HG02885 (cell line): ENCODE results near the gene CILP.
"Not testable (repeated sequence)": the region's sequence is repeated elsewhere in the genome, so short reads cannot be mapped to it uniquely, and the experiment has no call there.

ENCODE experiments used
- ATAC-seq: cut with Tn5 transposase; IDR thresholded peaks from one replicate; pipeline ENCODE4 v1.9.1; 2021; ENCODE audit warnings: mild to moderate bottlenecking; ENCODE audit not compliant: unreplicated experiment, poor library complexity

CILP gene

DNA sequence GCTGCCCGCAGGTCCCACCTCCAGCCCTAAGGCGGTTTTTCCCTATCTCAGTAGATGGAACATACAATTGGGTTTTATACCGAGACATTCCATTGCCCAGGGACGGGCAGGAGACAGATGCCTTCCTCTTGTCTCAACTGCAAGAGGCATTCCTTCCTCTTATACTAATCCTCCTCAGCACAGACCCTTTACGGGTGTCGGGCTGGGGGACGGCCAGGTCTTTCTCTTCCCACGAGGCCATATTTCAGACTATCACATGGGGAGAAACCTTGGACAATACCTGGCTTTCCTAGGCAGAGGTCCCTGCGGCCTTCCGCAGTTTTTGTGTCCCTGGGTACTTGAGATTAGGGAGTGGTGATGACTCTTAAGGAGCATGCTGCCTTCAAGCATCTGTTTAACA, 15.6 kb upstream of the CILP start:
- ATAC-seq: not testable (repeated sequence)

DNA sequence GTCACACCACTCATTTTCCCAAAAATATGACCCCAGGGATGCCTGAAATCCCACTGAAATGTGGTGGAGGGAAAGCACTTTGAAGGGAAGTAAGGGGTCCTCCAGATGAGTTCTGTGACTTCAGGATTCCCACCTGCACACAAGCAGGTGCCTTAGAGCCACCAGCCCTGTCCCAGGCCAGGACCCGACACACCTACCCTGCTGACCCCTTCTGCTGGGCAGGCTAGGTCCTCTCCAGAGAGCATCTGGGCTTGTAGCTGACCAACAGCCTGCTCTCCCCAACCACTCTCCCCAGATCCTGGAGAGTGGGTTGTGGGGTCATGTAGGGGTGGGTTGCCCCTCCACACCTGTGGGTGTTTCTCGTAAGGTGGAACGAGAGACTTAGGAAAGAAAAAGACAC, 14.9 kb upstream of the CILP start:
- no peak for ATAC-seq

DNA sequence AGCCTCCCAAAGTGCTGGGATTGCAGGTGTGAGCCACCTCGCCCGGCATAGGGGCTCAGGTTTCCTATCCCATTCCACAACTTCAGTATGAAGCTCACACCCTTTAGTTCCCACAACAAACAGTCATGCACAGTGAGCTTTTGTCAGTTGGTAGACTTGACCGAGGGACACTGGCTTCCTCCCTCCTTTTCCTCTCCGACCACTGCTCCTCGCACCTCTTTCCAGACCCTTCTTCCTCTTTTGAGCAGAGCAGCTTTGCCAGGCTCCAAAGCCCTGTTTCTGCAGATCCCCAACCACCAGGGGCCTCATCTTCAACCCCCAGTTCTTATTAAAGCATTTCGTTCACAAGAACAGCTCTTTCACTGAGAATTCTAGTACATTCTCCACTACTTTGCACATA, 12.7 kb upstream of the CILP start:
- no peak for ATAC-seq

DNA sequence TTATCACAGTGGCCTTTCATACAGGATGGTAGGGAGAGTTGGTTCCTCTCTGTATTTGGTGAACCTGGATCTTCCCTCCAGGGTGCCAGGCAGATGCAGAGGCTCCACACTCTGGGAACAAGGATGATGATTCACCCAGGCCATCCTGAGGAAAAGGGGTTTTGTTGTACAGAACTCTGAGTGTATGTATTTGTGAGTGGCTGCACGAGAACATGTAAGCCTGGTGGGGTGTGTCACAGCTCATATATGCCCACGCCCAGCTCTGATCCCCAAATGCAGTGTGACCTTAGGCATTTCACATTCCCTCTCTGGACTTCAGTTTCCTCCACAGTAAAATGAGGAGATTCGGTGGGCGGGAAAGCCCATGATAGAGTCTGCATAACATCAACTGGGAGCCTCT, 11.6 kb upstream of the CILP start:
- ATAC-seq: no peak

DNA sequence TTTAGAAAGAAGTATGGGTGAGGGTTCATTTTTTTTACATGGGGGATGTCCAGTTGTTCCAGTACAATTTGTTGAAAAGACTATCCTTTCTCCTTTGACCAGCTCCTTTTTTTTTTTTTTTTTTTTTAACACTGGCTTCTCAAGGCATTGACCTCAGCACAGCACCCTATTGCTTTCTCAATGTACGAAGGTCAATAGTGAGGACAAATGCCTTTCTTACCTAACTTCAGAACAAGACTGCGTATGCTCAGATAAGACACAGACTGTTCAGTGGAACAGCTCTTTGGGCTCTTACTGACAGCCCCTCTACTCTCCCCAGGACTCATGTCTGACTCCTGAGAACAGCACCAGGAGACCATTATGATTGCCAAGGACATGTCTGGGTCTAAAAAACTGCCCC, 10.4 kb upstream of the CILP start:
- no peak for ATAC-seq

DNA sequence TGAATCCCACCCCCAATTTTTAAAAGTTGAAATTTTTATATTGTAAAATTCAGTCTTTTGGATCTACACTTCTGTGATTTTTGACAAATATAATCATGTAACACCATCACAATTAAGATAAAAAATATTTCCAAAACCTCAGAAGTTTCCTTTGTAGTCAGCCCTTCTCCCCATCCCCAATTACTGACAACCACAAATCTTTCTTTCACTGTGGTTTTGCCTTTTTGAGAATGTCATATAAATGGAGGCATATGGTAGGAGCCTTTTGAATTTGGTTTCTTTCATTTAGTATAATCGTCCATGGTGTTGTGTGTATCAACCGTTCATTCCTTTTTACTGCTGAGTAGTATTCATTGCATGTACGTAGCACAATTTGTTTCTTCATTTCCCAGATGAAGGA, 7.9 kb upstream of the CILP start:
- no peak for ATAC-seq

DNA sequence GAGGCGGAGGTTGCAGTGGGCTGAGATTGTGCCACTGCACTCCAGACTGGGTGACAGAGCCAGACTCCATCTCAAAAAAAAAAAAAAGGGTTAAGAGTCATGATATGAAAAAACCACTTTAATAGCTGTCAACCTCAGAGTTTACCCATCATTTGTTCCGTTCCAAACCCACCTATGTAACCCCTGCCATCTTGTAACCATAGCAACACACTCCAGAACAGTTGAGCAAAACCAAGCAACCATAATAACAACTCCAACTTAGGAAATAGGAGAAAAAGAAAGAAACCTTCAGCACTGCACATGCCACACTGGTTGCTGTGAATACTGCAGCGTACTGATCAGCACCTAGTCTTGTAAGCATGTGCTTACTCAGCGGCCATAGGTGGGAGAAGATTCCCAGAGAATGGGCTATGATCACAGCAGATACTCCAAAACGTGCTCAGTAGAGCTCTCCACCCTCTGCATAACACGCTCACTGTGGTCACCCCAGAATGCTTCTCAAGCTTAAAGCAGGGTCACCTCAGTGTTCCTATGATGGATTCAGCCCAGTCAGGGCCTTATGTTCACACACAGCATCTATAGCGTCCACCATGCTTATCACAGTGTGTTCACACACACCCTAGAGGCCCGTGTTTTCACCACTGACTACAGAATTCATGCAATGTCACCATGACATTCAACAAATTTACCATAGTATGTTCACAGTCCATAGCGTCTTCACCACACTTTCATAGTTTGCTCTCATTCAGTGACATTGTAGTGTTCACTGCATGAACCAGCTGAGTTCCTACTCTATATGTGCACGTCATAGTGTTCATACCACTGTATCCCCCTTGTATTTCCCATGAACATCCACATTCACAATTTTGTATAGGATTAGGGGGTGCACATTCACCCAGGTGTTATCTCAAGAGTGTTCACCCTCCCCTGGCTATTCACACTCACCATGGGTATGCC, 6.5 kb upstream of the CILP start:
- no peak for ATAC-seq

DNA sequence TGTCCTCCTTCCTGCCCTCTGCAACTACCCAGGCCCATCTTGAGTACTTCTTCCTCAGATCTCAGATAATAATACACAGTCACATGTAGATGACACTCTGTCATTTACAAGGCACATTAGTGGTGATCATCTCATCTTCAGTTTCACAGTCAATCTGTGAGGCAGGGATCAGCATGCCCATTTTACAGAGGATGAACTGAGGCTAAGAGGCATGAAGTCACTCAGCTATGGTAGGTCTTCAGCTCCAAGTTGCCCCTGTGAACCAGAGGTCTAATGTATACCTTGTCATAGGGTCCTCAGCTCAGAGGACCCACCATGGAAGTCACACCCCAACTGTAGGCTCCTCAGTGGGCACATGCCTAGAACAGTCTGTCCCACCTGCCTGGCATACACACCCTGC, 4.2 kb upstream of the CILP start:
- no peak for ATAC-seq

DNA sequence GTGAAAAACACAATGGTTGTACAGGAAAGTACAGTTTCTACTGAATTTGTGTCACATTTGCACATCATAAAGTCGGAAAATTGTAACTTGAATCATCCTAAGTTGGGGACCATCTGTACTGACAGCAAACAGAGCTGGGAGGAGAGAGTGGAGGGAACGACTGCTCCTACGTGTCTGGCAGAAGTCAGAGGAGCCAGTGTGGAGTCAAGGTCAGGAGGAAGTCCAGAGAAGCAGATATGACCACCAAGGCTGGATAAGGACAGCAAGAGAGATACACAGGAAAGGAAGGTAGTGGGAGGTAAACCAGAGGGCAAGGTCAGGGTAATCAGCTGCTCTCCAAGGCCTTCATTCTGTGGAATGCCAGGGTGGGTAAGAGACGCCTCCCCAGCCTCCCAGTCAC, 2.7 kb upstream of the CILP start:
- ATAC-seq: no peak

DNA sequence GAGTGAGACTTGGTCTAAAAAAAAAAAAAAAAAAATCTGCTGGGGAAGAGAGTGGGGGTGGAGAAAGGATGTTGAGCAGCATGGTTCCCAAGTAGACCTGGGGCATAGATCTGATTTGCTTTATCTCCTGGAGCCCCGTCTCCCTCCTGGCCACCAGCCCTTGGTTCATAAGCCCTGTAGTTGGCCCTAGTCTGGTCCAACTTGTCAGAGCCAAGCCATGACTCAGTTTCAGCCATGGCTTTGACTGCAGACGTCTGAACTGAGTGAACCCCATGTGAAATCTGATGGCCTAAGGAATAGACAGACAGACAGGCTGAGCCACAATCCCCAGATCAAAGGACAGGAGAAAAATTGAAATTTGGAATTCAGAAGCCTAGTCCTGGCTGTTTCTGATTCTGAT, 2.0 kb upstream of the CILP start:
- no peak for ATAC-seq

DNA sequence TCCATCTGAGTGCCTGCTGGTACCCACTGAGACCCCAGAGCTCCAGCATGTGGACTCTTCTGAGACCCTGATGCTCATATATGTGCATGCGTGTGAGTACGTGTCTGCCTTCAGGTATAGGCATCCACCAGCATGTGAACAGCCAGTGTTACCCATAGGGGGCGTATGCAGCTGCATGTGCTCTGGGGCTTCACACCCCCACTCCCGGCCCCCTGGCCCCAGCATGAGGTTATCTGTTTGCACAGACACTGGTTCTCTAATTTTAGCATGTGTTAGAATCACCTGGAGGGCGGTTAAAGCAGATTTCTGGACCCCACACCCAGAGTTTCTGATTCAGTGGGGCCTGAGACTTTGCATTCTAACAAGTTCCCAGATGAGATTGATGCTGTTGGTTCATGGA, 824 bp upstream of the CILP start:
- ATAC-seq: no peak

DNA sequence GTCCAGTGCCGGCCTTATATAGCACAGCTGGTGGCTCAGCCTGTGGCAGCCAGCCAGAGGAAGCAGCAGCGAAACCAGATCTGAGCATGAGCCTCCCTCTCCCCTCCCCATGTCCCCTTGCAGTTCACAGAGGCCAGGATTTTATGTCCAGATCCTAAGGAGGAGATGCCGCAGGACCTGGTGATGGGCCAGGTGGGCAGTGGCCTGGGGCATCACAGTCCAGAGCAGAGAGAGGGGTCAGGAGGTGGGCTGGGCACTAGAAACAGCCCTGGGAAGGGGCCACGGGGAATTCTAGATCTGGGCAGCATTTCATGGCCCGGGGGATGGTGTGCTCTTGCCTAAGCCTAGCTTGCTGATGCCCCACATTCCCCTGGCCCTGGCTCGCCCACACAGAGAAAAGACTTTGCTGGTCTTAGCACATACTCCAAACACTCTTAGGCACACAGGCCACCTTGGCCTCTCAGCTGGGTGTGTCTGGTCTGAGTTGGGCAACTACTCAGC, 259 bp upstream of the CILP start:
- no peak for ATAC-seq

DNA sequence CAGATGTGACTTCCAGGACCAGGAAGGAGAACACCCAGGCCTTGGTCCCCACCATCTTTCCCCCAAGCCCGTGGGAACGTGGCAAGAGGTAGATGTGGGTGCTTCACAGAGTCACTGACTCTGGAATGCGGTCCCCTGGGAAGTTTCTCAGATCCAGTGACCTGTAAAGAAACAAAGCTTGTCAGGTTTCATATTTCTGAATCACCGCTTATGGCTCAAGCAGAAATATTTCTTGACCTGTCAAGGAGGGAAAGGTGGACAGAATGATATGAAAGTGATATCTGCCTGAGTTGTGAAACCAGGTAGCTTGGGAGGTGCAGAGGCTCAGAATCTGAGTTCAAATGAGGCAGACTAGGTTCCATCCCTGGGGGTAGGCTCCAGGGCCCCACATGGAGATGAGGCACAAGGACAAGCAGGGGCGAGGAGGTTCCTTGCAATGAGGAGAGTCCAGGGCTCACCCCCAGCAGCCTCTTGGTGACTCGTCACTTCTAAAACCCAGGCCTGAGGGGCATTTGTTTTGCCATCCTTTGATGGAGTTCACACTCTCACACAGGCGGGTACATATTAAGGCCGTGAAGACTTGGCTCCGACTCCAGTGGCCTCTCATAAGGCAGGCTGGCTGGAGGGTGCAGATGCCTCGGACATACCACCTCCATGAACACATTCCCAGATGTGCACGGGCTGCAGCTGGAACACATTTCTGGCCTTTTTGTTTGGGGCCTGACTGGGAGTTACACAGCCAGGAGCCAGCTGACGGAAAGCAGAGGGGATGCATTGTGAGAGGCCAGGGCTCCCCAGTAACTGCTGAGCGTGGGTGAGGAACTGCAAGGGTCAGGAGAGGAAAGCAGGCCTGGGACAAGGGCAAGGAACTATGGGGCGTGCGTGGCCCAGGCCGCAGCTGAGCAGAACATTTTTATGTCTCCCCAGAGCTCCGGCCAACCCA, 1.3 kb downstream of the CILP start:
- ATAC-seq: no peak

DNA sequence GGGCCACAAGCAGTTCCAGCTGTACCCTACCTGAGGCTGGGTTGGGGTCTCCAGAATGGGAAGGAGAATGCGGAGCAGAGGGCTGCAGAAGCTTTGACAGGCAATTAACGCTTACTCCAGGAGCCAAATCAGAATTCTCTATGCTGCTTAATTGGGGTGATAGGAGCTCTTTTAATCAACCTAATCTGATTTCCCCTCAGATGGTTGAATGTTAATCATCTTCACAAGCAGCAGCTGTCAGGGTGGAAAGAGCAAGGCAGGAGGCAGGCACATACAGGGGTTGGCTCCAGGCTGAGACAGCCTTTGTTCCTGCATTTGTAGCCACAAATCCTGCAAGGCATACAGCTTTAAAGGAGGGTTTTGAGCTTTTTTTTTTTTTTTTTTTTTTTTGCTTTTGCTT, 2.6 kb downstream of the CILP start:
- ATAC-seq: no peak

DNA sequence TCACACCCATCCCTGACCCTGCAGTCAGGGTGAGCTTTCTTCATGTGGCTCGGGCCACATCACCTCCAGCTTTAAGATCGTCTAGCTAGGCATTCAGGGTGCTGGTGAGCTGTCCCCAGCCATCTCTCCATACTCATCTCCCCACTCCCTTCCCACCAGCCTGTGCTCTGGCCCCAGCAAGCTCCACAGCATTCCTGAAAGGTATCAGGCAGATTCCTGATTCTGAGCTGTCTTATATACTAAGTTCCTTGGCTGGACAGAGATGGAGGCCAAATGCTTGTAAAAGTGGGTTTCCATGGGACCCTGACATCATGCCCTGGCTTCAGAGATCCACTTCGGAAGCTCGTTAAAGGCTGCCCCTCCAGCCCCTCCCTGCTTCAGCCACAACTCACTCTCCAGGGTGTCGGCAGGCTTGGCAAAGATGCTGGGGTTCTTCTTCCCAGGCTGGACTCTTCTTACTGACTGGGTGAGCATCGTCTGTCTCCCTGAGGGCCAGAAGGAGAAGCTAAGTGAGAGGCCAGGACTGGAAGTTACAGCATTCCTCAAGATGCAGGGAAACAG, 3.9 kb downstream of the CILP start:
- ATAC-seq: no peak

DNA sequence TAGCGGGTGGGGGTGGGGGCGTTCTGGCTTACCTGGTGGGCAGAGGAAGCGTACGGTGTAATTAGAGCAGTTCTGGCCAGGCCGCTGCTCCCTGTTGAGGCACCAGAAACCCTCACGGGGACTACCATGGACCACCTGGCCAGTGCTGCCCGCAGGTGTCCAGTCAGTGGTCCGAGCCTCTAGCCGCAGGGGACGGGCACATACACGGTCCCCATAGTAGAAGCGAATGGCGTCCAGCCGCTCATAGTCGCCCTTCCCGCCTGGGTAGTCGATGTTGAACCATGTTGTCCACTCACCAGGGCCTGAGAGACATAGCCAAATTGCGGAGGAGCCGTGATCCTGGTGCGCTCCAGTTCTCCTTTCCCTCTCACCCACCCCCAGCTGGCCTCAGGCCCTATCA, 4.5 kb downstream of the CILP start:
- no peak for ATAC-seq

DNA sequence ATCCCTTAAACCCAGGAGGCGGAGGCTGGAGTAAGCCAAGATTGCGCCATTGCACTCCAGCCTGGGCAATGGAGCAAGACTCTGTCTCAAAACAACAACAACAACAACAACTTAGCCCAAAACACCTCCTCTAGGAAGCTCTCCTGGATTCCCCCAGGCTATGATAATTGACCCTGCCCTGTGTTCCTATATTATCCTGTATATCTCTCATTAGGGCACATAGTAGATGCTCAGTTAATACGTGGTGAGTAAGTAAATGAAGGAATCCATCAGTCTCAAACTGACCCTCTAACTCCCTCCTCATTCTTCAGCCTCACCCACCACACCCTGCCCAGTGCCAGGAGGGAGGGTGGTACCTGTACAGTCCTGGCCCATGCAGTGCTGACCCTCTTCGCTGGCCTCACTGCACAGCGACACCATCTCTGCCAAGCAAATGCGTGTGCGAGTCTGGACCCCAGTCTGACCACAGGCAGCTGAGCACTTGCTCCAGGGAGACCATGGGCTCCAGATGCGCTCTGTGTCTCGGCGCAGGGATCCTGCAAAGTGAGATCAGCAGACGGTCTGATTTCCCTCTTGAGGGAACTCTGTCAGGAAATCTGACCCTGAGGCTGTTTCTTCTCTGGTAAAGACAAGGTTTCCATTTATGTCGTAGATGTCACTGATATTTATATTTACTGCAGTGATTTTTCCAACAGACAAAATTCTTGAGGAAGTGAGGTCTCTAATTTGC, 6.2 kb downstream of the CILP start:
- ATAC-seq: no peak

DNA sequence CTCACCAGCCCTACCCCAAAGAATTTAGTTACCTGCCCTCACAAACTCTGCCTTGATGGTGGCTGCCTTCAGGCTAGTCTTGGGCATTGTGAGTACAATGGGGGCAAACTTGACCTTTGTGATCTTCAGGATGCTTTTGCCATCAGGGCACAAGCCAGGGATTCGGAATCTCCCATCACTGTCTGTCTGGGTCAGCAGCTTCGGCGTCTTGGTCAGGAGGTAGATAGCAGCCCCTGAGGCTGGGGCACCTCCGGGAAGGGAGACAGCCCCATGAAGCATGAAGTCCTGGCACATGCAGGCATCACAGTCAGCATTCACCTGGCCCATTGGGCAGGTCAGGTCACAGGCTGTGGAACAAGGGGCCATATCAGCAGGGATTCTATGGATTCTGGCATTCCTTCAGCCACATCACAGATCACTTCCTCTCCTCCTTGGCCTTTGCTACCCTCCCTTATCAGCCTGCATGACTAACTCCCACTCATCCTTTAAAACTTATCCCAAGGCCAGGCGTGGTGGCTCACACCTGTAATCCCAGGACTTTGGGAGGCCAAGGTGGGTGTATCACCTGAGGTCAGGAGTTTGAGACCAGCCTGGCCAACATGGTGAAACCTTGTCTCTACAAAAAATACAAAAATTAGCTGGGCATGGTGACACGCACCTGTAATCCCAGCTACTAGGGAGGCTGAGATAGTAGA, 6.9 kb downstream of the CILP start:
- ATAC-seq: no peak

DNA sequence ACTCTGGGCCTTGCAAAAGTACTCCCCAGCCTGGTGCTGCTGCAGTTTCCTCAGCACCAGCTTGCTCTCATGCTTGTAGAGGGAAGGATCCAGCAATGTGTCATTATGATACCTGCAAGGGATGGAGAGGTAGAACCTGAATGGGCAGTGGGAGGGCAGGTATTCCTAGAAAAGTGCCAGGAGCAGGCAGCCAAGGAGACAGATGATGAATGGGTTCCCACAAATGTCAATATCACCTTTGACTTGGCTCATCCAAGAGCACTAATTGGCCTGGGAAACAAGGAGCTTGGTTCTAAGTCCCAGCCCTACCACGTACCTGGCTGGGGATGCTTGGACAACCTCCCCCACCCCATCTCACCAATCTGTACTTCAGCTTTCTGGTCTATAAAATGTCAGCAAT, 9.4 kb downstream of the CILP start:
- no peak for ATAC-seq

DNA sequence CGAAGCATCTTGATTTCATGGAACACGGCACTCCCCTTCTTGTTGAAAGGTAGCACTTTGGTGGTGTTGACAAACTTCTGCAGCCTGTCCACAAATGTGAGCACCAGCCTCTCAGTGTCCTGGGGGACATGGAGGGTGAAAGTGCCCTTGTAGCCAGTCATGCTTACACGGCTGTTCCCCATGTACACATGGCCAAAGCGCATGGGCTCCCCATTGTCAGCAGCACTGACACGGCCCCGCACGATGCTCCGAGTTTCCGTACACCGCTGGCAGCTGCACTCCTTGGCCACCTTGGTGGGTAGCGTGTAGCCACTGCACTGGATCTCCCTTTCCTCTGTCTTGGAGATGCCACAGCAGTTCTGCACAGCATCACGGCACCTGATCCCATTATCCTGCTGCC, 12.7 kb downstream of the CILP start:
- ATAC-seq: no peak
